Measurements from ENCODE around the gene TBC1D8.

DNA sequence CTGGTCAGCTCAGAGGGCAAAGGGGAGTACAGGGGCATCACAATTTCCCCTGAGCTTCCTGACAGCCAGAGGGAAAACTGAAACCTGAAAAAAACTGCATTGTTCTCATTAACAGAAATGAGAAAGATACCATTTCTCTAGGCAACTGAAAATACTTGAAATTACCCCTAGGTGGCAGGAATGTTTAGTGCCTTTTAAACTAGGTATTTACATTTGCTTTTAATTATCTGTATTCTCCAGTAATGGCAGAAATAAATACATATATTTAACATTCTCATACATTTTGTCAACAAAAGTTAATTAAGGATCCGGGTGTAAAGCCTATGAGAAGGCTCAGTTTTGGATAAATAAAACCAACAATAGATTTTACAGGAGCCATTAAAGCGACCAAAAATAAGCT, 114.6 kb downstream of the TBC1D8 start:
- TF ChIP-seq POLR2A (IDR thresholded peaks at IDR 0.05): no peak
- TF ChIP-seq, protein P1, sequence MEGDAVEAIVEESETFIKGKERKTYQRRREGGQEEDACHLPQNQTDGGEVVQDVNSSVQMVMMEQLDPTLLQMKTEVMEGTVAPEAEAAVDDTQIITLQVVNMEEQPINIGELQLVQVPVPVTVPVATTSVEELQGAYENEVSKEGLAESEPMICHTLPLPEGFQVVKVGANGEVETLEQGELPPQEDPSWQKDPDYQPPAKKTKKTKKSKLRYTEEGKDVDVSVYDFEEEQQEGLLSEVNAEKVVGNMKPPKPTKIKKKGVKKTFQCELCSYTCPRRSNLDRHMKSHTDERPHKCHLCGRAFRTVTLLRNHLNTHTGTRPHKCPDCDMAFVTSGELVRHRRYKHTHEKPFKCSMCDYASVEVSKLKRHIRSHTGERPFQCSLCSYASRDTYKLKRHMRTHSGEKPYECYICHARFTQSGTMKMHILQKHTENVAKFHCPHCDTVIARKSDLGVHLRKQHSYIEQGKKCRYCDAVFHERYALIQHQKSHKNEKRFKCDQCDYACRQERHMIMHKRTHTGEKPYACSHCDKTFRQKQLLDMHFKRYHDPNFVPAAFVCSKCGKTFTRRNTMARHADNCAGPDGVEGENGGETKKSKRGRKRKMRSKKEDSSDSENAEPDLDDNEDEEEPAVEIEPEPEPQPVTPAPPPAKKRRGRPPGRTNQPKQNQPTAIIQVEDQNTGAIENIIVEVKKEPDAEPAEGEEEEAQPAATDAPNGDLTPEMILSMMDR (IDR thresholded peaks at IDR 0.05): peak; percentile 25 to 57 (median 43)

All from testis (tissue), 2 donors.